Activated CD8-positive, alpha-beta memory T cell treated with anti-CD3 and anti-CD28 coated beads for 36 hours (primary cell): ENCODE measurements around the gene B4GALT2. TPM values are rescaled to one million over a fixed set of nuclear protein-coding genes. Genes with fewer than 3 reads are reported as not detected.

Source experiments
- CTCF ChIA-PET: fragments of 350-600 bp; sonication (Branson Sonifier 250); formaldehyde crosslinking; loops from one replicate; lab custom pipeline; 2021; ENCODE audit warnings: antibody characterized with exemption; lab: Charles Lee
- POLR2A ChIA-PET: fragments of 350-600 bp; sonication (Branson Sonifier 250); formaldehyde crosslinking; loops from one replicate; lab custom pipeline; 2021; ENCODE audit warnings: antibody characterized with exemption; lab: Charles Lee
- total RNA-seq, 2 experiments: library from RNA; stranded (reverse); gene quantifications; one replicate each; pipeline ENCODE4 v1.2.3, GENCODE V29; 2021

The B4GALT2 gene
- total RNA-seq, 2 experiments from 2014 or later = 44.7 to 45.4 TPM

GRCh38 chr1:43977376-43978263 is 1.4 kb upstream of the B4GALT2 start:
- ChIA-PET POLR2A (no interaction called here), CTCF (interaction anchor here (0.6 kb wide), 1 partner anchor 272 kb away, joined by 3 read pairs; no protein-coding TSS in a partner anchor)

- ChIA-PET CTCF (no interaction called here), POLR2A (no interaction called here)
Measured at GRCh38 chr1:43978264-43978550, 803 bp upstream of the B4GALT2 start.

- CTCF ChIA-PET = interaction anchor here (1.6 kb wide), 1 partner anchor 11 kb away, joined by 4 read pairs; the partner anchor contains the start of gene CCDC24
- POLR2A ChIA-PET = interaction anchor here (0.6 kb wide), 1 partner anchor 749 kb away, joined by 12 read pairs; no protein-coding TSS in a partner anchor
Measured at GRCh38 chr1:43979261-43979527, 184 bp downstream of the B4GALT2 start.

- ChIA-PET POLR2A (interaction anchor here (0.6 kb wide), 1 partner anchor 749 kb away, joined by 12 read pairs; no protein-coding TSS in a partner anchor), CTCF (interaction anchor here (0.6 to 1.6 kb wide), 2 partner anchors 11 to 130 kb away, joined by 4 read pairs; partner anchors contain the start of gene CCDC24)
Measured at GRCh38 chr1:43979528-43980254, 681 bp downstream of the B4GALT2 start.

- POLR2A ChIA-PET = no interaction called here
- CTCF ChIA-PET = interaction anchor here (0.6 to 1.6 kb wide), 2 partner anchors 10 to 129 kb away, joined by 4 read pairs; partner anchors contain the start of gene CCDC24
Measured at GRCh38 chr1:43980255-43981134, 1.5 kb downstream of the B4GALT2 start.

GRCh38 chr1:43981135-43981491 is 2.1 kb downstream of the B4GALT2 start:
- CTCF ChIA-PET = no interaction called here

GRCh38 chr1:43981636-43982035 is 2.6 kb downstream of the B4GALT2 start:
- CTCF ChIA-PET = no interaction called here
- POLR2A ChIA-PET = no interaction called here

More at GRCh38 chr1:43981135-43981491, 2.1 kb downstream of the B4GALT2 start:
- POLR2A ChIA-PET = no interaction called here

GRCh38 chr1:43982241-43982640 is 3.2 kb downstream of the B4GALT2 start:
- CTCF ChIA-PET = no interaction called here
- POLR2A ChIA-PET = no interaction called here

- POLR2A ChIA-PET = no interaction called here
- CTCF ChIA-PET = no interaction called here
Measured at GRCh38 chr1:43982808-43983207, 3.8 kb downstream of the B4GALT2 start.

GRCh38 chr1:43983253-43983899 is 4.4 kb downstream of the B4GALT2 start:
- ChIA-PET POLR2A (no interaction called here), CTCF (no interaction called here)

GRCh38 chr1:43984855-43985254 is 5.8 kb downstream of the B4GALT2 start:
- CTCF ChIA-PET = no interaction called here
- POLR2A ChIA-PET = no interaction called here

- ChIA-PET CTCF (no interaction called here), POLR2A (interaction anchor here (0.5 kb wide), 1 partner anchor 753 kb away, joined by 4 read pairs; no protein-coding TSS in a partner anchor)
Measured at GRCh38 chr1:43985984-43986595, 7.1 kb downstream of the B4GALT2 start.

GRCh38 chr1:43986712-43987111 is 7.7 kb downstream of the B4GALT2 start:
- ChIA-PET POLR2A (no interaction called here), CTCF (no interaction called here)

GRCh38 chr1:43987159-43987902 is 8.3 kb downstream of the B4GALT2 start:
- POLR2A ChIA-PET = interaction anchor here (0.6 kb wide), 1 partner anchor 815 kb away, joined by 4 read pairs; no protein-coding TSS in a partner anchor
- CTCF ChIA-PET = interaction anchor here (1.8 kb wide), 1 partner anchor 12 kb away, joined by 6 read pairs; no protein-coding TSS in a partner anchor

- ChIA-PET POLR2A (interaction anchor here (0.8 to 1.6 kb wide), 2 partner anchors 16 to 42 kb away, joined by 5 to 8 read pairs; partner anchors contain the start of gene ATP6V0B), CTCF (interaction anchor here (0.7 to 3.6 kb wide), 6 partner anchors 9 to 58 kb away, joined by 3 to 11 read pairs (median 4); partner anchors contain the start of gene ATP6V0B)
Measured at GRCh38 chr1:43990271-43991199, 11.5 kb downstream of the B4GALT2 start.

- ChIA-PET POLR2A (interaction anchor here (1.6 kb wide), 1 partner anchor 16 kb away, joined by 8 read pairs; the partner anchor contains the start of gene ATP6V0B), CTCF (interaction anchor here (0.7 to 3.6 kb wide), 6 partner anchors 11 to 57 kb away, joined by 3 to 11 read pairs (median 4); partner anchors contain the start of gene ATP6V0B)
Measured at GRCh38 chr1:43991200-43991475, 12.1 kb downstream of the B4GALT2 start.
